ENCODE results near the gene ADAM12. TPM values are rescaled to one million over a fixed set of nuclear protein-coding genes. Genes with fewer than 3 reads are reported as not detected.

The ADAM12 gene
- polyA plus RNA-seq, 1 of the 3 experiments (the other 2 are of a cell fraction): 25.0 TPM

DNA sequence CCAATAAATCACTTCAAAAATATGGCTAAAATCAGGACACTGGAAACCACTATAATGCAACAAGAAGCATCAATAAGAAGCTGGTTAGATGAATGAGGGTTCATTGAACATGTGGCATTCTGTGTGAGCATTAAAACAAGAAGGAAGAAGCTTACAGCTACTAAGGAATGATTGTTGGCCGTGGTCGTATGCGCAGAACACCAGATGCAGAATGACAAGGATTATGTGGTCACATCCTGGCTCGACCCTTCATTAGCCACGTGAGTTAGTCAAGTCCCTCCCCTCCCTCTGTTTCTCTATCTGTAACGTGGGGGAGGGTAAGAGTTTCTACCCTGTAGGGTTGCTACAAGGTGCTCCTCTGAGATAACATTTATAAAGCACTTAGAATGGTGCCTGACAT is 174.3 kb downstream of the ADAM12 start (continued):
- TF ChIP-seq ZBTB33 (IDR thresholded peaks at IDR 0.05; ENCODE audit: borderline replicate concordance, low read depth): no peak
- no peak for TF ChIP-seq TCF12 (IDR thresholded peaks at IDR 0.05)
- TF ChIP-seq FOSL2 (IDR thresholded peaks at IDR 0.05; ENCODE audit: borderline replicate concordance, low read depth): no peak

GRCh38 chr10:126212738-126213137 is 175.5 kb downstream of the ADAM12 start:
- 77% methylated on average over 2 of the region's 2 CpGs for WGBS (ENCODE audit: low lambda C conversion rate)
- TF ChIP-seq CHD2 (IDR thresholded peaks at IDR 0.05; ENCODE audit: low read length, partially characterized antibody) (no peak), TCF12 (IDR thresholded peaks at IDR 0.05) (0 out of 2 replicates have a peak, but pooled peaks have one; percentile 9), CTCF (IDR thresholded peaks at IDR 0.05) (no peak), TAF1 (IDR thresholded peaks at IDR 0.05; ENCODE audit: borderline replicate concordance, low read depth, low read length) (no peak)
- Histone ChIP-seq H3K4me3 (ENCODE audit: low read depth in 2 of 2, low read length in 1 of 2) (no peak overlapping the region), H3K9ac (no peak overlapping the region), H2AFZ (ENCODE audit: low read depth) (no peak overlapping the region), H3K9me3 (no peaks in the 10 kb centered on the region), H3K4me2 (no peak overlapping the region), H3K27ac (ENCODE audit: low read depth in 2 of 2, low read length in 1 of 2) (no peak overlapping the region), H3K79me2 (ENCODE audit: insufficient read depth) (no peaks in the 10 kb centered on the region), H4K20me1 (ENCODE audit: insufficient read depth) (no peaks in the 10 kb centered on the region), H3F3A (replicated peaks; ENCODE audit: insufficient read depth) (peaks cover 12% of the 10 kb centered on the region), H3K27me3 (ENCODE audit: insufficient read depth) (no peaks in the 10 kb centered on the region), H3K9me2 (no peaks in the 10 kb centered on the region), H3K36me3 (replicated peaks in 1 of 2; ENCODE audit: control insufficient read depth in 1 of 2, insufficient read depth in 2 of 2, low read length in 1 of 2) (no peaks in the 10 kb centered on the region), H3K4me1 (ENCODE audit: control insufficient read depth in 1 of 2, insufficient read depth in 2 of 2, low read depth in 1 of 2, low read length in 1 of 2) (peaks cover 0 to 11% of the 10 kb centered on the region in 2 experiments; a peak in 2 of 4 replicates)
- no peak for DNase-seq
- ChIA-PET POLR2A (no interaction called here), CTCF (no interaction called here)

GRCh38 chr10:126210051-126210651 is 178.1 kb downstream of the ADAM12 start:
- TF ChIP-seq MEF2A (IDR thresholded peaks at IDR 0.05; ENCODE audit: borderline replicate concordance, low read depth) (no peak), NRF1 (IDR thresholded peaks at IDR 0.05; ENCODE audit: low read depth, low read length) (no peak), EP300 (IDR thresholded peaks at IDR 0.05; ENCODE audit: borderline replicate concordance in 1 of 2, low read depth in 1 of 2, low read length in 1 of 2) (no peak), TEAD4 (IDR thresholded peaks at IDR 0.05; ENCODE audit: borderline replicate concordance, insufficient read depth) (no peak), CHD2 (IDR thresholded peaks at IDR 0.05; ENCODE audit: low read length, partially characterized antibody) (no peak), GABPA (IDR thresholded peaks at IDR 0.05; ENCODE audit: low read depth) (no peak), POLR2AphosphoS5 (IDR thresholded peaks at IDR 0.05; ENCODE audit: low read depth, low read length) (no peak), RXRA (IDR thresholded peaks at IDR 0.05; ENCODE audit: borderline replicate concordance, low read depth) (no peak), NFIC (IDR thresholded peaks at IDR 0.05; ENCODE audit: borderline replicate concordance) (no peak), YY1 (IDR thresholded peaks at IDR 0.05; ENCODE audit: low read depth) (no peak), SIN3A (IDR thresholded peaks at IDR 0.05; ENCODE audit: borderline replicate concordance, low read depth, low read length) (no peak), FOXJ3 (CRISPR knock-in tag; IDR thresholded peaks at IDR 0.05) (no peak), ZBTB33 (IDR thresholded peaks at IDR 0.05; ENCODE audit: borderline replicate concordance, low read depth) (no peak), TCF12 (IDR thresholded peaks at IDR 0.05) (no peak), USF2 (IDR thresholded peaks at IDR 0.05; ENCODE audit: borderline replicate concordance, low read depth, low read length) (no peak)
- Histone ChIP-seq H3K9me2 (no peaks in the 10 kb centered on the region), H3K27ac (ENCODE audit: low read depth in 2 of 2, low read length in 1 of 2) (no peak overlapping the region), H3K9ac (no peak overlapping the region), H3K27me3 (ENCODE audit: insufficient read depth) (no peaks in the 10 kb centered on the region), H3K36me3 (replicated peaks in 1 of 2; ENCODE audit: control insufficient read depth in 1 of 2, insufficient read depth in 2 of 2, low read length in 1 of 2) (no peaks in the 10 kb centered on the region), H2AFZ (ENCODE audit: low read depth) (no peak overlapping the region), H3K4me1 (ENCODE audit: control insufficient read depth in 1 of 2, insufficient read depth in 2 of 2, low read depth in 1 of 2, low read length in 1 of 2) (peaks cover 0 to 8% of the 10 kb centered on the region in 2 experiments; a peak in 2 of 4 replicates), H4K20me1 (ENCODE audit: insufficient read depth) (no peaks in the 10 kb centered on the region), H3K4me2 (no peak overlapping the region), H3K79me2 (ENCODE audit: insufficient read depth) (no peaks in the 10 kb centered on the region), H3F3A (replicated peaks; ENCODE audit: insufficient read depth) (peaks cover 3% of the 10 kb centered on the region), H3K4me3 (ENCODE audit: low read depth in 2 of 2, low read length in 1 of 2) (no peak overlapping the region), H3K9me3 (no peaks in the 10 kb centered on the region)
- WGBS (ENCODE audit: low lambda C conversion rate): 84% methylated on average over 10 of the region's 10 CpGs
- ChIA-PET CTCF (interaction anchor here (1.2 kb wide), 1 partner anchor 228 kb away, joined by 3 read pairs; no protein-coding TSS in a partner anchor), POLR2A (no interaction called here)
- no peak for DNase-seq

Measured in SK-N-SH (cell line).